Amniotic epithelial cell (primary cell): Measurements from ENCODE around the gene RTN4IP1.
"Not testable (repeated sequence)": the region's sequence is repeated elsewhere in the genome, so short reads cannot be mapped to it uniquely, and the experiment has no call there.

Source experiments
- DNase-seq: peaks from one replicate; pipeline ENCODE4 v3.0.0-alpha.2; 2010; ENCODE audit warnings: low read depth

RTN4IP1 gene

DNA sequence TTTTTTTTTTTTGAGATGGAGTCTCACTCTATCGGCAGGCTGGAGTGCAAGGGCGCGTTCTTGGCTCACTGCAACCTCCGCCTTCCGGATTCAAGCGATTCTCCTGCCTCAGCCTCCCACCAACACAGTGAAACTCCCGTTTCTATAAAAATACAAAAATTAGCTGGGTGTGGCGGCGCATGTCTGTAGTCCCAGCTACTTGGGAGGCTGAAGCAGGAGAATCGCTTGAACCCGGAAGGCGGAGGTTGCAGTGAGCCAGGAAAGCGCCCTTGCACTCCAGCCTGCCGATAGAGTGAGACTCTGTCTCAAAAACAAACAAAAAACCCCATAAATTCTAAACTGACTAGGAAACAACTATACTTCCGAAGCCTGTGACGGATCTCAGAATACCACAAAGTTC, 1.5 kb downstream of the RTN4IP1 start:
- DNase-seq, result not testable (repeated sequence)

DNA sequence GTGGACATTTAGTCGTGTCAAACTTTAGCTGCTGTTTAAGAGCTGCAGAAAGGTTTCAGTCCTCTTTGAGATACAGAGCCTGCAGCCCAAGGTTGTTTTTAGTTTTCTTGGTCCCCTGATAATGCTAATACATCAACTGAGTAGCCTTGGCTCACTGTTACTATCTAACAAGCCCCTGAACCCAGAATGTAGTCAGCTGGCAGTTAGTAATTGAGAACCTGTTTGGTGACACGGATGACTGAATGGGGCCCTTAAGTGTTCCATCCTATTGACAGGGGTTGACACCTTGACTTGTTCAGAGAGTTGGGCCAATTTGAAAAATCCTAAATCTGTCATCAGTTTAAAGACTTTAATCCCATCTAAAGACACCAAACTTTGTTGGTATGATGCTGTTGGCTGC, 2.8 kb downstream of the RTN4IP1 start:
- no peak for DNase-seq

GRCh38 chr6:106623039-106623438, 6.3 kb downstream of the RTN4IP1 start:
- DNase-seq, result no peak

GRCh38 chr6:106622412-106622811, 6.9 kb downstream of the RTN4IP1 start:
- no peak for DNase-seq

GRCh38 chr6:106620931-106621672, 8.2 kb downstream of the RTN4IP1 start:
- peak; percentile 12 for DNase-seq

DNA sequence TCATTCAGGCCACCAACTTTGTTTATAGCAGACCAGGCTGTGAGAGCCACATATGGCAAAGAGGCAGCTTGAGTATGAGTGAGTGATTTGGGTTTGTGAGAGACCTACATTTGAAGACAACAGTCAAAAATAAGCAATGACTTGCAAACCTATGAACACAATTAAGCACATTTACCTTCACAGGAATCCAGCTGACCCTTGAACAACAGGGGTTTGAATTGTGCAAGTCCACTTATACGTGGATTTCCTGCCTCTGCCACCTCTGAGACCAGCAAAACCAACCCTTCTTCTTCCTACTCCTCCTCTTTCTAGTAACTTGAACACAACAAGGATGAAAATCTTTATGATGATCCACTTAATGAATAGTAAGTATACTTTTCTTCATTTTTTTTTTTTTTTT, 10.1 kb downstream of the RTN4IP1 start:
- DNase-seq, result no peak

GRCh38 chr6:106618324-106618723, 11.0 kb downstream of the RTN4IP1 start:
- no peak for DNase-seq

GRCh38 chr6:106617857-106618256, 11.4 kb downstream of the RTN4IP1 start:
- no peak for DNase-seq

- DNase-seq, result no peak
Observed at GRCh38 chr6:106617302-106617701, 12.0 kb downstream of the RTN4IP1 start.

DNA sequence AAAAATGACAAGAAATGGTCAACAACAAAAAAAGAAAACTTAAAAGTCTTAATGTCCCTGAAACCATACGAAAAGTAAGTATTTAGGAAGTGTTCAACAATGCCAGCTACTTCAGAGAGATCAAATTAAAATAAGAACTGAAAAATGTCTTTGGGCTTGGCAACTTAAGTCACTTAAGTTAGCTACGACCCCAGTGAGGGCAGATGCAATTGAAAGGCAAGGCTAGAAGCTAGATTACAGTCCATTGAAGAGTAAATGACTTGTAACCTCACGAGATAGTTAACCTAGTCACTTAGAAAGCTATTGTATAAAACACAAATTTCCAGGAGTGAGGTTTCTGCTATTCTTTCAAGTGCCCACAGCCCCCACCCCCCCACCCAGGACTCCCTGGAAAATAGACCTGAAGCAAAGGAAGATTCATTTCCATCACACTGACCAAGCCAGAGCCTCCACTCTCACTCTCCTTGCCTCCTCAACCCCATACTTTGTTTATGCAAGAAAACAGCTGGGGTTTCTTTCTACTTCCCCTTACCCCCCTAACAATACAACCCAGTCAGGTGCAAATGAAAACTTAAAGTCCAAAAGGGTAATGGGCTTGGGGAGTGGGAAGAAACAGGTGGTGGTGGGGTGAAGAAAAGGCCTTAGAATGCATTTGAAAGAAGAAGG, 14.6 kb downstream of the RTN4IP1 start:
- no peak for DNase-seq

DNA sequence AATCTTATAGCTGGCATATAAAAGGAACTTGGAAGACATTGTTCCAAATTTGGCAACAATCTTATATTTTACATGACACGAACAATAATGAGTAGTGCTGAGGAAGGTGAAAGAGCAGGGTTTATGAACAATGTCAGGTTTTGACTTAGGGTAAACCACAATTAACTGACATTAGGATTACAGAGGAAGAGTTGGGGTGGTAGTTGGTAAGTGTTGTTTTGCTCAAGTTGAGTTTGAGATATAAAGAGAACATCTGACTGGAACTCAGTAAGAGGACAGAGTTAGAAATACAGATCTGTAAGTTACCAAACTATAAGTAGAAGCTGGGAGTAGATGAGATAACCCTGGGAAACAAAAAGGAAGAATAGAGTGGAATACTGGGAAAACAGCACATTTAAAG, 15.1 kb downstream of the RTN4IP1 start:
- DNase-seq, result no peak

GRCh38 chr6:106613590-106613989, 15.7 kb downstream of the RTN4IP1 start:
- DNase-seq, result no peak

DNA sequence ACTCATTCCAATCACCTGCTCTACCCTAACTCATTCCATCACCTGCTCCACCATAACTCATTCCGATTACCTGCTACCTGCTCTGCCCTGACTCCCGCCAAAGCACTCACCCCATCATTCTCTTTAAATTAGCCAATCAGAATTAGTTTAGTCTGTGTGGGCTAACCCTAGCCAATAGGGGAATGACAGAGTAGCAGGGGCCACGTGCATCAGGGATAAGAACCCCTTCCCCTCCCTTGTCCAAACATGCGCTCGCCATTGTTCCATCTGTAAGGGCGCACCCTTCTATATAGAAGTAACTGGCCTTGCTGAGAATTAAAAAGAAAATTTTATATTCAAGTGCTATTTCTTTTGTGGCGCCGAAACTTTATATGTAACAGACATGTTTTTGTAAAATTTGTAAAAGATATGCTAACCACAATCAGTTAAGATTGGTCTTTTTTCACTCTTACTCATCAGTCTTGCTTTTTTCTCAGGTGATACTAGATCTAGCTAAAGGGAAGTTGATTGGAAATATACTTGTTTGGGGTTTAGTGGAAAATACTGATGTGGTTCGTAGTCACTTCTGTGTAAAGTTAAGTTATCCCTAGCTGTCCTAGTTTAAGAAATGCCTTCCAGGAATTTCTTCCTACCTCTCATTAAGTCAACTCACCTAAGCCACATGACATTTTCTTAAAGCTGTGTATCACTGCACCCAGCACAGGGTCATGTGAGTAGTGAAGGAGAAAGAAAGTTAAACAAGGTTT, 16.5 kb downstream of the RTN4IP1 start:
- no peak for DNase-seq

DNA sequence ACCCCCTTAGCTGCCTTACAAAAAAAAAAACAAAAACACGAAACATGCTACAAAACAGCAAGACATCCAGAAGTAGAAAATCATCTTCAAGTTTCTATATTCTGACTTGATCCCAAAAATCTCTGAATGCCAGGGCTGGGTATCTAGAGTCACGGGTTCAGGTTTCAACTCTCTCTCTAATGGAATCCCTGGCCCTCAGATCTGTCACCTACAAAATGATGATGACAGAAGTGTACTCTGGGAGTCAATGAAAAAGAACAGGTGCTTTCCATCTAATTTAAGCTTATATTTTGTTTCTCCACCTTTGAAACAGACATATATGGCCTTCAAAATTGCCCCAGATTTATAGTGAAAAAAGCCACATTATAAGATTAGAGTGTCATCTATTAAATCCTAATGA, 18.3 kb downstream of the RTN4IP1 start:
- DNase-seq, result no peak

GRCh38 chr6:106609699-106610098, 19.6 kb downstream of the RTN4IP1 start:
- DNase-seq, result peak; percentile 15

- peak; percentile 69 for DNase-seq
Observed at GRCh38 chr6:106608080-106608668, 21.1 kb downstream of the RTN4IP1 start.

DNA sequence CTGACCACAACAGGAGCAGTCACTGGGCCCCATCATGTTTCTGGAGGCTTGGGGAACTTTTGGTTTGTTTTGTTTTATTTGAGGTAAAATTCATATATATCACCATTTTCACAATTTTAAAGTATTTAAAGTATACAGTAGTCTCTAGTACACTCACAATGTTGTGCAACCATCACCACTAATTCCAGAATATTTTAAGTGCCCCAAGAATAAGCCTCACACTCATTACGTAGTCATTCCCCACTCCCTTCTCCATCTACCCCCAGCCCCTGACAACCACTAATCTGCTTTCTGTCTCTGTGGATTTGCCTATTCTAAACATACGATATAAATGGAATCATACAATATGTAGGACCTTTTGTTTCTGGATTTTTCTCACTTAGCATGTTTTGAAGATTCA, 29.0 kb downstream of the RTN4IP1 start:
- DNase-seq, result peak; percentile 37

DNA sequence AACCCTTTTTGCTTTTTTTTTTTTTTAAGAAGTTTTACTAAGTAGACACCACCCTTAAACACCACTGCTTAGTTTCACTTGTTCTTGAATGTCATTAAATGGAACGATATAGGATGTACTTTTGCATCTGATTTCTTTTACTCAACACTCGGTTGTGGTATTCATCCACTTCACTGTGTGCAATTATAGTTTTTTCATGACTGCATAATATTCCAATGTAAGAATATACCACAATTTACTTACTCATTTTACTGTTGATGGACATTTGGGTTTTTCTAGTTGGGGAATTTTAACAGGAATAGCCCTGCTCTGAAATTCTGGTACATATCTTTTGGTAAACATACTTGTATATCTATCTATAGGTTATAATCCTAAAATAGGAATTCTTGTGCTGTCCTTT, 29.9 kb downstream of the RTN4IP1 start:
- no peak for DNase-seq

GRCh38 chr6:106591111-106591825, 38.0 kb downstream of the RTN4IP1 start:
- DNase-seq, result peak; percentile 81

- not testable (repeated sequence) for DNase-seq
Observed at GRCh38 chr6:106588937-106589336, 40.4 kb downstream of the RTN4IP1 start.

DNA sequence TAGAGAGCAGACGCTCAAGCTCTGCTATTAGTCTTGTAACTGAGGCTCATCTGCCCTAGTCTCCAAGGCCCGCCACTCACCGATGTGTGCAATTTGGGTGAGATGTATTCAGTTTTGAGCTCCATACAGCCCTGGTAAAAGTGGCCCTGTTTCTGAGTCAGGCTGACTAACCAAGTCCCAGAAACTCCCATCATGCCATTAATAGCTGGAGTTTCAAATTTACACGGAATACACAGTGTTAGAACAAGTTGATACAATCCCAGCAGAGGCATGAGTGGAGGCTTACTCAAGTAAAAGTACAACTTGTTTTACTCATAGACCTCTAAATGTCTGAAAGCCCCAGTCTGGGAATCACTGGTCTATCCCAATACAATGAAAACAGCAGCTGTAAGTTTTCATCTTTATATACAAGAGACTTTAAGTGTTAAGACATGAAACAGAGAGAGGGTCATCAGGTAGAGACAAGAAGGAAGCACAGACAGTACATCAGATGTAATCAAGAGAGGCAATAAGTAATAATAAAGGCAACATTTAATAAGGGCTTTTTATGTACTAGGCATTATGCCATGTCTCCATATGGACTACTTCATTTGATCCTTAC, 42.4 kb downstream of the RTN4IP1 start:
- no peak for DNase-seq

DNA sequence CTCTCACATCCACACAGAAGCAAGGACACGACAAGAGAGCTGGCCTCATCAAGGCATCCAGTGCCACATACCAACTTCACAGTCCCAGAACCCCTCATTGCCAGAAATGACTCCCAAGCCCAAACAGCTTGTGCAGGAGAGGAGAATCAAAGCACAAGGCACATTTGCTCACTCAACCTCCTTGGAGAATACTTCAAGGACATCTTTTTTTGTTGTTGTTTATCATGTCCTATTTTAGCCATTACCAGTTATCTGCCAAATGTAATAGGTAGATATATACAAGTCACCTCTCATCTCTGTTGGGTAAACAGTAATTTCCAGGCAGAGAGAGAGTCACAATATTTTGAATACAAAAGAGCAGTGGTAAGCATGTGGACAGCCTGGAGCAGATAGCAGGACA, 47.8 kb downstream of the RTN4IP1 start:
- DNase-seq, result no peak
